Smooth muscle cell (in vitro differentiated cells): ENCODE measurements around the gene HGF. TPM values are rescaled to one million over a fixed set of nuclear protein-coding genes. Genes with fewer than 3 reads are reported as not detected.
A peak's percentile ranks its signal among the peaks of the same experiment; 100 is the strongest.
"Not testable (repeated sequence)": the region's sequence is repeated elsewhere in the genome, so short reads cannot be mapped to it uniquely, and the experiment has no call there.

ENCODE experiments used
- DNase-seq: peaks from one replicate; lab custom pipeline; 2025; ENCODE audit not compliant: unreplicated experiment; lab: John Stamatoyannopoulos, UW
- H2AFZ ChIP-seq: fragments of 200-600 bp; sonication (generic); 2 replicates; pipeline ENCODE4 v1.6.0; 2016; ENCODE audit warnings: antibody characterized with exemption, low read depth, mild to moderate bottlenecking
- H3F3A ChIP-seq: fragments of 200-600 bp; sonication (generic); 2 replicates; pipeline ENCODE4 v1.6.0; 2017; ENCODE audit warnings: antibody characterized with exemption, low read depth
- H3K27ac ChIP-seq: fragments of 200-600 bp; sonication (generic); 2 replicates; pipeline ENCODE4 v1.5.1; 2016; ENCODE audit warnings: low read depth, mild to moderate bottlenecking
- H3K27me3 ChIP-seq: fragments of 200-600 bp; sonication (generic); 2 replicates; pipeline ENCODE4 v1.6.1; 2016; ENCODE audit warnings: low read depth, mild to moderate bottlenecking
- H3K36me3 ChIP-seq: fragments of 200-600 bp; sonication (generic); 2 replicates; pipeline ENCODE4 v1.5.1; 2016; ENCODE audit warnings: low read depth
- H3K4me1 ChIP-seq: fragments of 200-600 bp; sonication (generic); 2 replicates; pipeline ENCODE4 v1.5.1; 2016; ENCODE audit warnings: low read depth
- H3K4me2 ChIP-seq: fragments of 200-600 bp; sonication (generic); 2 replicates; pipeline ENCODE4 v1.6.0; 2016; ENCODE audit warnings: mild to moderate bottlenecking
- H3K4me3 ChIP-seq: fragments of 200-600 bp; sonication (generic); 2 replicates; pipeline ENCODE4 v1.5.1; 2016; ENCODE audit warnings: mild to moderate bottlenecking
- H3K79me2 ChIP-seq: fragments of 200-600 bp; sonication (generic); 2 replicates; pipeline ENCODE4 v1.6.0; 2016; ENCODE audit warnings: low read depth, mild to moderate bottlenecking
- H3K9ac ChIP-seq: fragments of 200-600 bp; sonication (generic); 2 replicates; pipeline ENCODE4 v1.6.0; 2016; ENCODE audit warnings: low read depth
- H3K9me3 ChIP-seq: fragments of 200-600 bp; sonication (generic); replicated peaks from 2 replicates; pipeline ENCODE4 v1.5.1; 2016; ENCODE audit warnings: low read depth
- H4K20me1 ChIP-seq: fragments of 200-600 bp; sonication (generic); 2 replicates; pipeline ENCODE4 v1.6.0; 2016; ENCODE audit warnings: low read depth
- WGBS: methylation state at CpG from one replicate; pipeline ENCODE4 v1.1.7; 2016; ENCODE audit warnings: low lambda C conversion rate; 5-methylcytosine and 5-hydroxymethylcytosine counted together
- polyA plus RNA-seq: library from polyadenylated mRNA; unstranded; fragments of >200 nt; fragmentation: Nextera tagmentation; extraction: Ambion mirVana; gene quantifications from 2 replicates; pipeline ENCODE4 v1.2.1, GENCODE V29; 2016
- total RNA-seq: library from RNA; depleted of rRNA; stranded (reverse); fragments of >200 nt; gene quantifications from 2 replicates; pipeline ENCODE4 v1.2.3, GENCODE V29; 2014
- TF ChIP-seq, protein P1 (sequence below): fragments of 200-600 bp; sonication (generic); IDR thresholded peaks from 2 replicates; pipeline ENCODE4 v1.5.1; 2017; ENCODE audit warnings: borderline replicate concordance, mild to moderate bottlenecking, antibody characterized with exemption; ENCODE audit not compliant: insufficient read depth, poor library complexity, severe bottlenecking

HGF gene
- total RNA-seq (43.6 and 55.1 TPM in 2 replicates), polyA plus RNA-seq (15.4 and 18.3 TPM in 2 replicates)

DNA sequence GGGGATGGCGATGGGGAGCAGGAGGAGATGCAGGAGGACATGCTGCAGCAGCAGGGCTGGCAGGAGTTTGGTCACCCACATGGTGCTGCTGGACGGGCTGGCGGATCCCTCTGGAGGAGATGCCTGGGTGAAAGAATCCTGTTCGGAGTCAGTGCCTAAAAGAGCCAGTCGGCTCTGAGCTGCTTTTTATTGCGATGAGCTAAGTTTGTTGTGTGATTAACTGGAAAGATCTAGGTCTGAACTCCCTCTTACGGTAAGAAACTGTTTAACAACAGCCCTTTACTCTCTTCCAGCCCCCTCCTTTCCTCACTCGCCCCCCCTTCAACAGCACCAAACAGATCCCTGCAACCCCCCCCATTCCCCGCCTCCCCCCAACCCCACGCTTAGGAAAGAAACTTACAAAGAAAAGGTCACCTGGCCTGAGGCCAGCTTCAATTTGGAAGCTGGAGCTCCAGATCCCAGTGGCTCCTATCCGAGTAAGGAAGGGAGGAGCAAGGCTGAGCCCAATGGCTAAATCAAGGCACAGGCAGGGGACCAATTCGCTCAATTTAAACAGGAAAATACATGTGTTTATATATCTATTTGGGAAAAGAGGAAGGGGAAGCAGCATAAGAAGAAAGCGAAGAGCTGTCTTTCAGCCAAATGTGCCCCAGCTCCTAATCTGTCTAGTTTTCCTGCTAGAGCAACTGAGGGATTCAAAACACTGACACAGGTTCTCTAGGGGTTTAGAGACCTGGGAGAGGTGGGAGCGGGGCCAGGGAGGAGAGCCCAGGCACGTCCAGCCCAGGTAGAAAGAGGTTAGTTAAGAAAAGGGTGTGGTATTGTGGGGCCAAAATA lies at the start of gene HGF:
Gene HGF (minus strand): TSS at position 157 of the 837 bp plus-strand sequence. CDS start 76 bp downstream, at position 81.
- Histone ChIP-seq H2AFZ (peak within 1 kb of the TSS; percentile 89), H3K9me3 (no peaks in the 10 kb centered on the region), H3K9ac (no peak within 1 kb of the TSS), H3K27me3 (no peaks in the 10 kb centered on the region), H3K79me2 (peaks cover 36% of the 10 kb centered on the region), H3K36me3 (no peaks in the 10 kb centered on the region), H4K20me1 (no peaks in the 10 kb centered on the region), H3K4me2 (peak within 1 kb of the TSS; percentile 83), H3F3A (no peaks in the 10 kb centered on the region), H3K27ac (no peak within 1 kb of the TSS), H3K4me1 (peaks cover 3% of the 10 kb centered on the region), H3K4me3 (peak within 1 kb of the TSS; percentile 53)
- WGBS = 22% methylated on average over 15 of the region's 15 CpGs
- TF ChIP-seq, protein P1, sequence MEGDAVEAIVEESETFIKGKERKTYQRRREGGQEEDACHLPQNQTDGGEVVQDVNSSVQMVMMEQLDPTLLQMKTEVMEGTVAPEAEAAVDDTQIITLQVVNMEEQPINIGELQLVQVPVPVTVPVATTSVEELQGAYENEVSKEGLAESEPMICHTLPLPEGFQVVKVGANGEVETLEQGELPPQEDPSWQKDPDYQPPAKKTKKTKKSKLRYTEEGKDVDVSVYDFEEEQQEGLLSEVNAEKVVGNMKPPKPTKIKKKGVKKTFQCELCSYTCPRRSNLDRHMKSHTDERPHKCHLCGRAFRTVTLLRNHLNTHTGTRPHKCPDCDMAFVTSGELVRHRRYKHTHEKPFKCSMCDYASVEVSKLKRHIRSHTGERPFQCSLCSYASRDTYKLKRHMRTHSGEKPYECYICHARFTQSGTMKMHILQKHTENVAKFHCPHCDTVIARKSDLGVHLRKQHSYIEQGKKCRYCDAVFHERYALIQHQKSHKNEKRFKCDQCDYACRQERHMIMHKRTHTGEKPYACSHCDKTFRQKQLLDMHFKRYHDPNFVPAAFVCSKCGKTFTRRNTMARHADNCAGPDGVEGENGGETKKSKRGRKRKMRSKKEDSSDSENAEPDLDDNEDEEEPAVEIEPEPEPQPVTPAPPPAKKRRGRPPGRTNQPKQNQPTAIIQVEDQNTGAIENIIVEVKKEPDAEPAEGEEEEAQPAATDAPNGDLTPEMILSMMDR = no peak
- DNase-seq = peak; percentile 24

DNA sequence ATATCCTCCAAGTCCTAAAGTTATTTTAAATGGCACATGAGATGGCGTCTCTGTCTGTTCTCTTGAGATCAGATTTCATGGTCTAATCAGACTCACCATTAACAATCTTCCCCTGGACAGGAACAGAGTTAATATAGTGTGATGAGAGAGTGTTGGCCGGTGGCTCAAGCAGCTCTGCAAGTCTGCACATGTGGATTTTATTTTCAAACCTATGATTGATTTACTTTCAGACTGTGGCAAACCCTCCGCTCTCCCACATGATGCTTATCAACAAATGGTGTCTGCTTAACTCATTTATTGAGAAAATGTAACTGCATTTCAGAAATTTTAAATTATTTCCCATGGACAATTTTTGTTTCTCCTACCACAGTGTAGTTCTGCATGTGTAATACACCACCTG lies 46.5 kb upstream of the HGF start:
- no peaks in the 10 kb centered on the region for H3F3A ChIP-seq
- no peaks in the 10 kb centered on the region for H4K20me1 ChIP-seq
- no peak for DNase-seq
- no peaks in the 10 kb centered on the region for H3K4me1 ChIP-seq
- WGBS = 60% methylated on average over 3 of the region's 3 CpGs
- H3K4me2 ChIP-seq = no peak overlapping the region
- no peak overlapping the region for H3K4me3 ChIP-seq
- H3K36me3 ChIP-seq = no peaks in the 10 kb centered on the region
- peak overlapping the region; percentile 77 for H2AFZ ChIP-seq
- H3K27me3 ChIP-seq = no peaks in the 10 kb centered on the region
- H3K79me2 ChIP-seq = no peaks in the 10 kb centered on the region
- H3K9me3 ChIP-seq = no peaks in the 10 kb centered on the region
- no peak overlapping the region for H3K27ac ChIP-seq
- H3K9ac ChIP-seq = no peak overlapping the region
- TF ChIP-seq, protein P1 = no peak

DNA sequence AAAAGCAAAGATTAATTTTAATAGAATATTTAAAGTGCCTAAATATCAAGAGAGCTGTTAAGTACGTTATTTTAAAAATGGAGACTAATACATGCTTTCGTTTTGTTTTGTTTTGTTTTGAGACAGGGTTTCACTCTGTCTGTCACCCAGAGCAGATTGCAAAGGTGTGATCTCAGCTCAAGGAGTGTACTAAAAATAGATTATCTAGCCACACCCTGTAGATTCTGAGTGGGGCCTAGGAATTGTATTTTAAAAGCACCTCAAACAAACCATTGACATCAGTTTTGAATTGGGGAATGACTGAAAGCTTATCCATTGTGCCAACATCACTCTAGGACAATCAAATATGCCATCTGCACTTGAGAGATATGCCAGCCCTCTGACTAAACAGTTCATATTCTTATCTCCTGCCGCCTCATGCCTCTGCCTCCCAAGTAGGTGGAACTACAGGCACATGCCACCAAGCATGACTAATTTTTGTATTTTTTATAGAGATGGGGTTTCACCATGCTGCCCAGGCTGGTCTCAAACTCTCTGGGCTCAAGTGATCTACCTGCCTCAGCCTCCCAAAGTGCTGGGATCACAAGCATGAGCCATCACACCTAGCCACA lies 43.1 kb upstream of the HGF start:
- not testable (repeated sequence) for H3K36me3 ChIP-seq, H2AFZ ChIP-seq, H3K79me2 ChIP-seq, H3K9me3 ChIP-seq, H3K4me2 ChIP-seq, H3K4me1 ChIP-seq, H3F3A ChIP-seq, H3K27ac ChIP-seq, H3K27me3 ChIP-seq, H4K20me1 ChIP-seq, DNase-seq, H3K9ac ChIP-seq, H3K4me3 ChIP-seq
- WGBS = 92% methylated on average over 1 of the region's 3 CpGs

DNA sequence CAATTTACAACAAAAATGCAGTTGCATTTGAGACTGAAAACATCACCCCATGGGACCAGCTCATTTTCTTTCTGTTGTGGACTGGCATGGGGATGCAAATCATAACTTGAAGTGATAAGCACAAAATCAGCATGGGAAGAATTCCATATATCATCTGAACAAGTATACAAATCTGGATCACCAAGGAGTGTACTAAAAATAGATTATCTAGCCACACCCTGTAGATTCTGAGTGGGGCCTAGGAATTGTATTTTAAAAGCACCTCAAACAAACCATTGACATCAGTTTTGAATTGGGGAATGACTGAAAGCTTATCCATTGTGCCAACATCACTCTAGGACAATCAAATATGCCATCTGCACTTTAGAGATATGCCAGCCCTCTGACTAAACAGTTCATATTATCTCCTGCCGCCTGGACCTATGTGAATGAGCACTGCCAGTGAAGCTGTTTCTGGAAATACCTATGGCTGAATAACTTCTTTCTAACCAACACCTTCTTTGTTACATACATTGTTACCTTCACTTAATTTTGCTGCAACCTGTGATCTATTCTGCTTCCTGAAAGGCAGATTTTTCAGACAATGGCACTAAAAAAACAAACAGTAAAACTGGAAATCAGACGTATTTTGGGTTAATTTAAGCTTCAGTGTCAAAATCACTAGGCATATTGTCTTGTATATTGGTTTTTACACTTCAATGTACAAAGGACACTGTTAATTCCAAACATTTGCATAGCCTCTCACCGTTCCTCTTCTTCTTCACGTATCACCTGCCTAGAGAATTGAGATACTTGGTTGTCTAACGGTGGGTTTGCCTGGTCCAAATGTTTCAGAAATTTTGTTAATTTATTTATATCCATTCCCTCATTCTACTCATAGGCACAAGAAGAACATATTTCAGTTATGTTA lies 42.4 kb upstream of the HGF start:
- Histone ChIP-seq H3F3A (no peaks in the 10 kb centered on the region), H3K27ac (no peak overlapping the region), H3K27me3 (no peaks in the 10 kb centered on the region), H3K4me1 (no peaks in the 10 kb centered on the region), H3K79me2 (no peaks in the 10 kb centered on the region), H3K36me3 (no peaks in the 10 kb centered on the region), H2AFZ (no peak overlapping the region), H3K9ac (no peak overlapping the region), H3K4me3 (no peak overlapping the region), H3K4me2 (no peak overlapping the region), H4K20me1 (no peaks in the 10 kb centered on the region), H3K9me3 (no peaks in the 10 kb centered on the region)
- no peak for DNase-seq
- TF ChIP-seq, protein P1 = no peak
- WGBS = no CpG with 5 or more reads among the region's 5 CpGs
